Inflammatory macrophage treated with lipopolysaccharide for 4 hours (primary cell): Measurements from ENCODE around the gene SUCLG1.

Source experiments
- DNase-seq: peaks from one replicate; pipeline ENCODE4 v3.0.0-alpha.2; 2020

Gene SUCLG1

DNA sequence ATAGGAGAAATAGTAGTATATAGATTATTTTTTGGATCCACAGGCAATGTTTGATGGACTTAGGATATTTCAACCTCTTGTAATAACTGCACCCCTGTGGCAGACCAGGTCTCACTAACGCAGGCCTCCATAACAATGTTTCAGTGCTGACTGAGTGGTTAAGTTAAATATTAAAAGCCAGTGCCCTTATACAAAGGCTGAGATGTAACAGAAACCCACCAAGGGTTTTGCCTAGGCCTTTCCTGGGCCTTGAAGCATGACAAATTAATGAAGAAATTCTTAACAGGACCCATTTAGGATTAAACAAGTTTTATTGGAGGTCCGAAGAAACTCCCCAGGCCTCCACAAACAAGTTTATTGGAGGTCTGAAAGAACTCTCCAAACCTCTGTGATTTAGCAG lies 1.6 kb upstream of the SUCLG1 start:
- no peak for DNase-seq

DNA sequence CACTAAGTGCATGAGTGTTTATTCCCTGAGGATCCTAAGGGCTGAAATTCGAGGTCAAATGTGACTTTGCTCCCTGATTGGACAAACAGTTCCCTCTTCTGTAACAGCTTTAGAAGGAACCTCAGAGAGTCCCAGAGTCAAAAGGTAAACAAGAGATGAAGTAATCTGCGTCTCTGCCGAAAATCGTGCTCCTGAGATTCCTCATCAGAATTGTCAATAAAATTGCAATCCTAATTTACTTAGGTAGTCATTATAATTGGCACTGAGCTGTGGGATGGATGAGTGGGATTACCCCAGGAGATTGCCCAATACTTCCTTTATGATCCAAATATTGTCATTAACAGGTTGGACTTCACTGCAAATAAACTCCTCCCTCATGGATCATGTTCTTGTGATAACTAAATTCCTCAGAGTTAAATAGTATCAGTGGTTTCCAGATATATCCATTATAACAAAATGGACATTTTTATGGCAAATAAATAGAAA lies 907 bp upstream of the SUCLG1 start:
- no peak for DNase-seq

- DNase-seq: peak; percentile 6
Observed at GRCh38 chr2:84458551-84459017, 496 bp downstream of the SUCLG1 start.

- no peak for DNase-seq
Observed at GRCh38 chr2:84457686-84458085, 1.4 kb downstream of the SUCLG1 start.

DNA sequence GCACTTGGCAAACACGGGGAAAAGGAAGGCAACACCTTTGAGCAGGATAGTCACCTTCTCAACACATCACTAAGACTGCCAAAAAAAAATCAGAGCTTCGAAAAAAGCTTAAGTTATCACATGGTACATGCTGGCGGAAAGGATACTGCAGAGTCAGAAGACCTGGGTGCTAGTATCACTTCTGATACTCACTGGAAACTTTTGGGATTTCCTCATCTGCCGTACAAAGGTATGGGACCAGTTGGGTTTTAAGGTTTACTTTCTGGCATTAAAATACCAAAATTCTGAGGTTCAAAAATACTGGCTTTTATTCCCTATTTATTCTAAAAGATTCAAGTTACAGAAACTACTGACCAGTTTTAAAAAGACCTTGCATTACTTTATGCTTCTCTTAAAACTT lies 2.9 kb downstream of the SUCLG1 start:
- DNase-seq: no peak

DNA sequence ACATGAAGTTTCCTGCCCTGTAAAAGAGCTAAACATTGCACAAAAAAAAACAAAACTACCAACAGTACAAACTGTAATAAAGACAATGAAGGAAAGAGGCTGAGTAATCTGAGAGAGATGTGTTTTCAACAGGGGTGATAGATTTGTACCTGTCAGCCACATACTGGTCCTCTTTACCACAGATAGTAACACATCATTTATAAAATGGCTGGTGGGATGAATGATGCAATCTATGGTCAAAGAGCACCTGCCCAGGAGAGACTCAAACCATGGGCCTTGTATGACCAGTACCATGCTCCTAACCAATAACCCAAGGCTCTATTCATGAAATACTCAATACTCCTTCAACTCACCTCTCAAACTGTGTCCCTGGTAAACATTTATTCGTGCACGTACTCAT lies 4.5 kb downstream of the SUCLG1 start:
- no peak for DNase-seq

- no peak for DNase-seq
Observed at GRCh38 chr2:84452624-84453023, 6.5 kb downstream of the SUCLG1 start.

DNA sequence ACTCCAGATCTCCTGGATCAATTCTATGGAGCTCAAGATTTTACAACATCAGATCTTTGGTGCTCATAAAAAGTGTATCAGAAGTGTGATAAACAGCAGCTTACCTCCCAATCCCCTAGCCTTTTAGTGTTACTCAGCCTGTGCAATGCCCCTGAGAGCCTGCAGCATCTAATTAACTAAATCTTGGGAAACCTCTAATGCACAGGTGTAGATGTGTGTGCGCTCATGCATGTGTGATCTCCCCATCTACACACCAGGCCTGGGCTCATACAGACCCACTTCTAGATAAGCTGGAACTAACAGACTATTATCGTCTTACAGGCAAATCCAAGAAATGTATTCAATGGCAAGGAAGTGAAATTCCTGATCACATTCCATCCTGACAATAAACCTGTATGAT lies 7.5 kb downstream of the SUCLG1 start:
- DNase-seq: no peak

DNA sequence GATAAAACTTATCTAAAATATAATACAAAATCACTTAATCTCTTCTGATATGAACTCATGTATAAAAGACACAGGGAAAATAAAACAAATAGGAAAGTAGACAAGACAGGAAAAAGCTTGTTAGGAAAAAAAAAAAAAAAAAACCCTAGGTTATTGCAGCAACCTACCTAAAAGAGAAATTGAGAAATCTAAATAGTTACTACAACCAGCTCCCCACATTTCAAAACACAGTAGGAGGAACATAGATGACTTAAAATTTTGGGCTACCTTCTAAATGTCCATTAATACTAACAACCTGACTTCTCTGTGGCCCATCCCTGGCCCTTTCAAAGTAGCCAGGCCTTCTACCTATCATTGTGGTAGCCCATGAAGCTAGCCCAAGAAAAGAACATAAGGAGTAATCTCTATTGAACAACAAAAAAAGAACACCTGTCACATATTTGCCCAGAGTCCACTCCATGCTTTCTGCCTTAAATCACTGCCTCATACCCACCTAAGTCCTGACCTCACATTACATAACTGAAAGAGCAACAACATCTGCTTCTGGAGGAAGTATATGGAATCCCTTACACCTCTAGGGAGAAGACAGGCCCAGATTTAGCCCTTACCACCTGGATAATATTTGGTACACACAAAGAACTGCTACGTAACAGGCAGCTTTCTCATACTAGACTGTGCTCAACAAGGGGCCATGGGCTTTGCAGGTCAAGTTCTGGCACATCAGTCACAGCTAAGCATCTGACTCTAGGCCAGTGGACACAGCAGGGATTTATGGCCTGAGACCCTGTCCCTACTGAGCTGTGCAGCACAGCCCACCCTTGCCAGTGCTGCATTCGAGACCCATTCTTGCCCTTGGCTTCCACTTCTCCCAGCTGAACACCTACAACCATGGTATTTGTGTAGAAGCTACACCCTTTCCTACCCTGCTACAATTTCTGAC lies 8.5 kb downstream of the SUCLG1 start:
- peak; percentile 5 for DNase-seq

- no peak for DNase-seq
Observed at GRCh38 chr2:84449711-84450110, 9.4 kb downstream of the SUCLG1 start.

DNA sequence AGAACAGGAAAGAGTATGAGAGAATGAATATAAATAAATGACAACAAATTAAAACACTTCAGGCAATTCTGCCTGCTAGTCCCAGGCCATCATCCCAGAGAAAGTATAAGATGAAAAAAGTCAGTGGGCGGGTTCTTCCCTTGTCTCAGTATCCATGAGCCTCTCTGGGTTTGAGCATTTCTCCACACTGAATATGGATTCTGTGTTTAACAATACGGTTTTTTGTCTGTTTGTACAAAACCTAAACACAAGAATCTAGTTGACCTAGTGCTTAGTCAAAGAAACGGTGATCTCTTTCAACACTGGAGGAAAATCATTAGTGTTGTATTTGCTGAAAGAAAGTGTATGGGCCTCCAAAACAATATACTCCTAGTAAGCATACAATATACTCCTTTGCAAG lies 10.0 kb downstream of the SUCLG1 start:
- no peak for DNase-seq

DNA sequence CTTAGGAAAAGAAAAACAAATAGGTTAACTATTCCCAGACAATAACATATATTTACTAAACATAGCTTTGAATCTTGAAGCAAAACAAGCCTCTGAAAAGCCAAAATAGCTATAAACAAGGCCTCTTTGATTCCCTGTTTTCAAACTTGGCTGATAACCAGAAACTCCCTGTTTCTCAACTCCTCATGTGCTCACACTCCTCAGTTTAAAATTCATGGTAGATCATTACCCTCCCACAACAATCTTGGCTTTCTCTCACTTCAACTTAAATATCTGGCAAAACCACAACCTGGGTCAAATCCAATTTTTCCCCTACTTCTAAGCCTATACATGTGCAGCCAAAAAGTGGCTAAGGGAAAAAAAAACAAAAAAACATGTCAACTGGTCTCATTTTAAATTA lies 15.6 kb downstream of the SUCLG1 start:
- DNase-seq: no peak

- DNase-seq: no peak
Observed at GRCh38 chr2:84442888-84443287, 16.2 kb downstream of the SUCLG1 start.

DNA sequence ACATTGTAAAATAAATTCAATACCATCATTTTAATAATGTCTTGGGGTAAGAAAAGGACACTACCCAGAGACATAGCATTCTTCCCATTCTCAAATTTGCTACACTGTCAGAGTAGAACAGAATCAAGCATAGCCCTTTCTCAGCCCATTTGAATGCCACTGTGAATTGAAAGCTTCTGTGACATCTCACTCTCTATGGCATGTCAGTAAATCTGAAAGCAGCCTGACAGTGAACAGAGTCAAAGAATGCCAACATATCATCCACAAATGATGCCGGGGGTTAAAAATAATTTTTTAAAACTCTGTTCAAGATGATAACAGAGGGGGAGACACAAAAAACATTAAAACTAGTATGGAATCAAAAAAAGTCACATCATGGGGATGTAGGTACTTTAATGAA lies 17.6 kb downstream of the SUCLG1 start:
- no peak for DNase-seq

DNA sequence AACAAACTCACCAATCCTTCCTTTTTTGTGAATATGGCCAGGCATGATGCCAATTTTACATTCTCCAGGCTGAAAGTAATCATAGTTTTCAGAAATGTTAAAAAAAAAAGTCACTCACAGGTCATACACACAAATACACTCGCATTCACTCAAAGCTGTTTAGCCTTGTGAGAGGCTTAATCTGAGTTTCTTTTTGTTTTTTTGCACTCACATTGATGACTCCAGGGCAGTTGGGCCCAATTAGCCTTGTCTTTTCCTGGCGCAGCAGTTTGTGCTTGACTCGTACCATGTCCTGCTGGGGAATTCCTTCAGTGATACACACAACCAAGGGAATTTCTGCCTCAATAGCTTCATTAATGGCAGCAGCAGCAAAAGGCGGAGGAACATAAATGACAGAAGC lies 18.0 kb downstream of the SUCLG1 start:
- no peak for DNase-seq

DNA sequence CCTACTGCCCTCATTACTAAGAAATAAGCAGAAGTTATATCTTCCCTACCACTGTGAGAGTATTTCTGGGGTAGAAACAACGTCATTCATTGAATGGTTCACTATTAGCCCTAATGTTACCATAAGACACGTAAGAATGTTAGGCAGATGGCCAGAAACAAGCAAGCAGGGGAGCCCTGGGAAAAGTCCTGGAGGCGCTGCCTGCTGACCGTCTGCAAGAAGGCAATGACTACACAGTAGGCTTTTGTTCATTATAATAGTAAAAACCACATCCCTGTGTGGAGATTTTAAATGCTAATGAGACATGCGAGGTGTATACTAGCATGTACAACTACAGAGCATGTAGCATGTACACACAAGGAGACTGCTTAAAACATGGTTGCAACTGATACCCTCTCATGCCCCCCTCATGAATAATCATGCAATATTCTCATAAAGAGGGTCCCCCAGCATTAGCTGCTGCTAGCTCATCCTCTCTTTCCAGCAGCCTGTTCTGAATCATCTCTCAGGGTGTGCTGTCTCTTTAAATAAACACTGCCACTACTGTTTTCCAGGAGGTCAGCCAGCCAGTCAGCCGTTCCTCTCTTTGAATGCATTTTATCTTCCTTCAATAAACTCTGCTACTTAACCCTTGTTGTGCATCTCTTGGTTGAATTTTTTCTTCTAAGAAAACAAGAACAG lies 23.6 kb downstream of the SUCLG1 start:
- DNase-seq: no peak

DNA sequence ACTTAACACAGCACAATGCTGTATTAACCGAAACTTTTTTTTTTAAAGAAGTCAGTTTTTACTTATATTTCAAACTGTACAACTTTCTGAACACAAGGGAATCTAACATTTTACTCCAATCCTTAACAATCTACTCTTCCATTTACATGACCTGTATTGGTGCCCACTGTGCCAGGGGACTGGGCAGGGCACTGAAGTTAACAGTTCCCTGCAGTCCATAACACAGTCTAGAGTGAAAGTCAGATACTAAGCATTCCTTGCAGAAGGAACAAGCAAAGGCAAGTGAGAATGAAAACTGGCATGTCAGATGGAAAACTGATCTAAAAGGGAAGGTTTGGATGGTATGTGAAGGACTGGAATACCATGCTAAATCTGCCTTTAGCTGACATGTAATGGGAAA lies 29.8 kb downstream of the SUCLG1 start:
- DNase-seq: no peak

- DNase-seq: no peak
Observed at GRCh38 chr2:84427235-84428138, 31.6 kb downstream of the SUCLG1 start.

DNA sequence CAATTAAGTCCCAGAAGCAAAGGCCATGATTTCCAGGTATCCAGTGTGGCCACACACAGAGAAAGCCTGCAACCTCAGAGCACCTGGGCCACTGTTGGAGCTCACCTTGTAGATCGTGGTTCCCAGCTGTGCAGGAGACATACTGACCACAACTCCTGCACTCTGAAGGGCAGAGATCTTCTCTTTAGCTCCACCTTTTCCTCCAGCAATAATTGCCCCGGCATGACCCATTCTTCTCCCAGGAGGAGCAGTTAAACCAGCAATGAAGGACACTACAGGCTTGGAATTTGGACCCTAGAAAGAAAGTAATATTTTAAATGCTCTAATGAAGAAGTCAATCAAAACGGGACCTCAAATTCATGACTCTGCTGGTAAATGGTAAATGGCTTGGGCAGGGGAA lies 33.8 kb downstream of the SUCLG1 start:
- DNase-seq: no peak

DNA sequence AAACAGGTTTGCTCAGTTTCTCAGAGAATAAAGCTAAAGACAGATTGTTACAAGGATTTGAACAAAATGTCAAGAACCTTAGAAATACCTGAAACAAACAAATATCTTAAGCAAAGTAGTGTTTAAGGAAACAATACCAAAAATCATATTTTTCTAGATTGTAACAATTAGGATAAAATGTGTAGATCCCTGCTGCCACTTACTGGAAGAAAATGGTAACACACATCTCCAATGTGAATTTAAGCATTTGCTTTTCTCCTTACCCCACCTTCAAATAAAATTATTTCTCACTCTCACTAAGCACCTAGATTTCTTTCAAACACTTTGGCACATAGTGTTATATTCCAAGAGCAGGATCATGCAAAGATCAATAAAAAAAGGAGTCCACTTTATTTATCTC lies 34.9 kb downstream of the SUCLG1 start:
- no peak for DNase-seq

DNA sequence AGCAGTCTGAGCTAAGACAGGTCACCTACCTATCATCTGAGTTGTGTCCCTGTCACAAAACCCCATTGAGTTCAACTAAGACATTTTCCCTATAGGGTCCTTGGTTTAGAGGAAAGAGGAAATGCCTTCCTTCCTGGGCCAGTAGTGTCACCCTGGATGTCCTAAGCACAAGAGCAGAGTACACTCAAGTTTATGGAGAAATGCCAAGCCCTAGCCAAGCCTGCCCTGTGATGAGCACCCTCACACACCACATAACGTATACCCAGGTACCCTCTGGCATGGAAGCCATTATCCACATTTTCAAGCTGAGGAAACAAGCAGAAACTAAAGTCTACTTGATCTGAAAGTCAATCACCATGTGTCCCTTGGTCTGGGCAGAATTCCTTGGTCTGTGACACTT lies 37.3 kb downstream of the SUCLG1 start:
- DNase-seq: no peak

- DNase-seq: no peak
Observed at GRCh38 chr2:84421197-84421596, 37.9 kb downstream of the SUCLG1 start.
